KMS-11 (cell line): ENCODE measurements around the gene NRXN3.

Source experiments
- H2AFZ ChIP-seq: fragments of 200-600 bp; sonication (generic); 2 replicates; pipeline ENCODE4 v1.6.1; 2016; ENCODE audit warnings: antibody characterized with exemption, mixed run types, low read depth
- H3K27ac ChIP-seq: fragments of 200-600 bp; sonication (generic); 2 replicates; pipeline ENCODE4 v1.6.1; 2016; ENCODE audit warnings: mild to moderate bottlenecking, mixed run types
- H3K27me3 ChIP-seq: fragments of 200-600 bp; sonication (generic); 2 replicates; pipeline ENCODE4 v1.6.1; 2017; ENCODE audit warnings: mild to moderate bottlenecking, low read depth, mixed run types, moderate library complexity; ENCODE audit not compliant: insufficient read depth
- H3K36me3 ChIP-seq: fragments of 200-600 bp; sonication (generic); 2 replicates; pipeline ENCODE4 v1.6.1; 2017; ENCODE audit warnings: mild to moderate bottlenecking, mixed run types; ENCODE audit not compliant: insufficient read depth
- H3K4me1 ChIP-seq: fragments of 200-600 bp; sonication (generic); 2 replicates; pipeline ENCODE4 v1.6.1; 2016; ENCODE audit warnings: mild to moderate bottlenecking, low read depth, mixed run types; ENCODE audit not compliant: poor library complexity, severe bottlenecking
- H3K4me2 ChIP-seq: fragments of 200-600 bp; sonication (generic); 2 replicates; pipeline ENCODE4 v1.7.0; 2016; ENCODE audit warnings: mild to moderate bottlenecking, mixed run types
- H3K4me3 ChIP-seq: fragments of 200-600 bp; sonication (generic); IDR thresholded peaks from 2 replicates; pipeline ENCODE4 v1.6.1; 2017; ENCODE audit warnings: low read depth, low read length, mixed read lengths; ENCODE audit not compliant: insufficient read depth
- H3K79me2 ChIP-seq: fragments of 200-600 bp; sonication (generic); 2 replicates; pipeline ENCODE4 v1.6.1; 2016; ENCODE audit warnings: low read depth, mixed run types; ENCODE audit not compliant: insufficient read depth
- H3K9ac ChIP-seq: fragments of 200-600 bp; sonication (generic); 2 replicates; pipeline ENCODE4 v1.6.1; 2016; ENCODE audit warnings: mild to moderate bottlenecking, mixed run types
- H4K20me1 ChIP-seq: fragments of 200-600 bp; sonication (generic); 2 replicates; pipeline ENCODE4 v1.6.1; 2016; ENCODE audit warnings: mild to moderate bottlenecking, mixed run types; ENCODE audit not compliant: insufficient read depth
- CTCF ChIP-seq: fragments of 200-600 bp; sonication (generic); conservative IDR thresholded peaks from 2 replicates; pipeline ENCODE4 v1.6.1; 2017; ENCODE audit warnings: low read depth, mild to moderate bottlenecking, antibody characterized with exemption, low read length, moderate library complexity, mixed read lengths

Gene NRXN3

GRCh38 chr14:79534703-79535353 lies 1364.7 kb downstream of the NRXN3 start:
- Histone ChIP-seq H3K79me2 (no peaks in the 10 kb centered on the region), H3K27me3 (no peaks in the 10 kb centered on the region)
- TF ChIP-seq CTCF = no peak

GRCh38 chr14:79540394-79540793 lies 1370.2 kb downstream of the NRXN3 start:
- no peaks in the 10 kb centered on the region for H4K20me1 ChIP-seq
- no peaks in the 10 kb centered on the region for H3K27me3 ChIP-seq
- H3K4me3 ChIP-seq = no peak overlapping the region
- H3K36me3 ChIP-seq = no peaks in the 10 kb centered on the region
- no peak overlapping the region for H3K4me2 ChIP-seq
- H3K27ac ChIP-seq = no peak overlapping the region
- H3K9ac ChIP-seq = no peak overlapping the region
- H3K79me2 ChIP-seq = no peaks in the 10 kb centered on the region
- no peaks in the 10 kb centered on the region for H3K4me1 ChIP-seq
- TF ChIP-seq CTCF = no peak
- no peak overlapping the region for H2AFZ ChIP-seq

More at GRCh38 chr14:79534703-79535353, 1364.7 kb downstream of the NRXN3 start:
- no peak overlapping the region for H3K4me3 ChIP-seq
- H4K20me1 ChIP-seq = no peaks in the 10 kb centered on the region
- no peak overlapping the region for H3K4me2 ChIP-seq
- H3K36me3 ChIP-seq = no peaks in the 10 kb centered on the region
- H2AFZ ChIP-seq = no peak overlapping the region
- no peaks in the 10 kb centered on the region for H3K4me1 ChIP-seq
- H3K9ac ChIP-seq = no peak overlapping the region
- no peak overlapping the region for H3K27ac ChIP-seq

GRCh38 chr14:79542121-79542520 lies 1371.9 kb downstream of the NRXN3 start:
- Histone ChIP-seq H2AFZ (no peak overlapping the region), H3K9ac (no peak overlapping the region), H3K4me2 (no peak overlapping the region), H3K79me2 (no peaks in the 10 kb centered on the region), H3K27me3 (no peaks in the 10 kb centered on the region), H3K4me1 (no peaks in the 10 kb centered on the region), H3K36me3 (no peaks in the 10 kb centered on the region), H3K4me3 (no peak overlapping the region), H3K27ac (no peak overlapping the region), H4K20me1 (no peaks in the 10 kb centered on the region)
- TF ChIP-seq CTCF = no peak

GRCh38 chr14:79543348-79543747 lies 1373.2 kb downstream of the NRXN3 start:
- Histone ChIP-seq H3K79me2 (no peaks in the 10 kb centered on the region), H3K4me2 (no peak overlapping the region), H3K27ac (no peak overlapping the region), H3K9ac (no peak overlapping the region), H3K4me3 (no peak overlapping the region), H3K36me3 (no peaks in the 10 kb centered on the region), H3K4me1 (no peaks in the 10 kb centered on the region), H4K20me1 (no peaks in the 10 kb centered on the region), H3K27me3 (no peaks in the 10 kb centered on the region), H2AFZ (no peak overlapping the region)
- no peak for TF ChIP-seq CTCF
